ENCODE data around the gene ANGPTL4.
"Not testable (repeated sequence)": the region's sequence is repeated elsewhere in the genome, so short reads cannot be mapped to it uniquely, and the experiment has no call there.

The ANGPTL4 gene

DNA sequence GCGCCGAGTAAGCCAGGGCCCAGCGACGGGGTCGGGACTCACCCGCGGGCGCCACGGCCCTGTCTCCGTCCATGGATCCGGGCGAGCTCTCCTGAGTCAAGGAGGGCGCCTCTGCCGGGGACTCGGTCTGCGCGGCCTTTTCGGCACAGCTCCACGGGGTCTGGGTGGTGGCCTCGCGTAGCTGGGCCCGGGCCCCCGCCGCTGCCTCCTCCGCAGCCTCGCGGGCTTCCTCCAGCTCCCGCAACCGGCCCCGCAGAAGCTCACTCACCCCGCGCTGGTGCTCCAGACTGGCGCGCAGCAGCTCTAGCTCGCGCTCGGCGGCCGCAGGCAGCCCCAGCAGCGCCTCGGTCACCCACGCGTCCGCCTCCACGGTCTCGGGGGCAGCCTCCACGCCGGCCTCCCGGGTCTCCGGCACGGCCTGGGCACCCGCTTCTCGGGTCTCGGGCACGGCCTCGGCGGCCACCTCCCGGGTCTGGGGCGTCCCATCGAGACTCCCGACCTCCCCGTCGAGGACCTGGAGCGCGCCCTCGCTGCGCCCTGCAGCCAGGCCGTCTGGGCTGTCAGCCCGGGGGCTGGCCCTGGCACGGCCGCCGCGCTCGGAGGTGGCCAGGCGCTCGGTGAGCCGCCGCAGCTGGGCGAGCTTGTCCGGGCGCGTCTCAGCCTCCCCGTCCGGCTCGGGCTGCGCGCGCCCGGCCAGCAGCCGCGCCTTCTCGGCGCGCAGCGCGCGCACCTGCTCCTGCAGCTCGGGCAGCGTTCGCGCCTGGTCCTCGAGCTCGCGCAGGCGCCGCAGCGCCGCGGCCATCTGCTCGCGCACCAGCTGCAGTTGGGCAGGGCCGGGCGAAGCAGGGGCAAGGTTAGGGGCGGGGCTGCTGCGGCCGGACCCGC, 29.3 kb upstream of the ANGPTL4 start:
- no peak for DNase-seq (ENCODE audit: low read depth)

DNA sequence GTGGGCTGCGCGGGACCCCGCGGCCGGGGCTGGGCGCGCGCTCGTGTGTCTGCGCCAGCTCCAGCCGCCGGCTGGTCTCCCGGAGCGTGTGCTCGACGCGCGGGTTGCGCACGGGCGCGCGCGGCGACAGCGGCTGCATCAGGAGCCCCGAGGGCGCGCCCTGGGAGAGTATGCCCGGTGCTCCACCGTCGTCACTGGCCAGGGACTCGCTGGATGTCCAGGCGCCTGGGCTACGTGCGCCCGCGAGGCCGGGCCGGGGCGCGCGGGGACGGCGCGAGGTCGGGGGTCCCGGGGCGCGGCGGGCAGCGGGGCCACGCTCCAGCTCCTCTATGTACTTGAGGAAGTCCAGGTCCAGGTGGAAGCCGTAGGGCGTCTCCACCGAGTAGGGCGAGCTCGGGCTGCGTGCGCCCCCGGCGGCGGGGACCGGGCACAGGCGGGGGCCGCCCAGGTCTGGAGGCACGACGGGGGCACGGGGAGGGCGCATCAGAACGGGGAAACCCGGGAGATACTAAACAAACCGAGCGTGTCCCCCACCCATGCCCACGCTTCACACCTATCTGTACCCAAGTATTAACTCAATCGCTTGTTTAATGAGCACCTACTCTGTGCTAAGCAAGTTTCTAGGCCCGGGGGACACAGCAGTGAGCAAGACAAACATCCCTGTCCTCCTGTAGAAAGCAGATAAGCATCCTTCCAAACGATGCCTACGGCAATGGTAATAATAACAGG, 28.4 kb upstream of the ANGPTL4 start:
- DNase-seq (ENCODE audit: low read depth) = no peak

DNA sequence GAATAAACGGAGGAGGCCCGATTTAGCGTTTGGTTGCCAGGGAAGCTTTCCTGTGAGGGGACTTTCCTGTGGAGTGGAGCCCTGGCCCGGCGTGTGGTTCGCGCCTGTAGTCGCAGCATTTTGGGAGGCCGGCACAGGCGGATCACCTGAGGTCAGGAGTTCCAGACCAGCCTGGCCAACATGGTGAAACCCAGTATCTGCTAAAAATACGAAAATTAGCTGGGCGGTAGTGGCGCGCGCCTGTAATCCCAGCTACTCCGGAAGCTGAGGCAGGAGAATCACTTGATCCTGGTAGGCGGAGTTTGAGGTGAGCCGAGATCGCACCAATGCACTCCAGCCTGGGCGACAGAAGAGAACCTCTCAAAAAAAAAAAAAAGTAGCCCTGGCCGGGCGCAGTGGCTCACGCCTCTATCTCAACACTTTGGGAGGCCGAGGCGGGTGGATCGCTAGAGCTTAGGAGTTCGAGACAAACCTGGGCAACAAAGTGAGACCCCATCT, 27.8 kb upstream of the ANGPTL4 start:
- no peak for DNase-seq (ENCODE audit: low read depth)

DNA sequence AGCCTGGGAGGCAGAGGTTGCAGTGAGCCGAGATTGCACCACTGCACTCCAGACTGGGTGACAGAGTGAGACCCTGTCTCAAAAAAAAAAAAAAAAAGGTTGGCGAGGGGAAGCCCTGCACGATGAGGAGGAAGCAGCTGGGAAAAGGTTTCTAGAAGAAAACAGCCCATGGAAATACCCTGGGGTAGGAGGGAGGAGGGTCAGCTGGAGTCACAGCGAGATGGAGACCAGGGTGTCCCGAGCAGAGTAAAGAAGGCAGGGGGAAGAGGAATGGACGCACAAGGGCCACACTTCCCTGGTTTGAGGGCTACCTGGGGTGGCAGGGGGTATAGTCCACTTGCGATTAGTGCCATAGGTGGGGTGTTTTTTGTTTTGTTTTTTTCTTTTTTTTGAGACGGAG, 27.3 kb upstream of the ANGPTL4 start:
- no peak for DNase-seq (ENCODE audit: low read depth)

DNA sequence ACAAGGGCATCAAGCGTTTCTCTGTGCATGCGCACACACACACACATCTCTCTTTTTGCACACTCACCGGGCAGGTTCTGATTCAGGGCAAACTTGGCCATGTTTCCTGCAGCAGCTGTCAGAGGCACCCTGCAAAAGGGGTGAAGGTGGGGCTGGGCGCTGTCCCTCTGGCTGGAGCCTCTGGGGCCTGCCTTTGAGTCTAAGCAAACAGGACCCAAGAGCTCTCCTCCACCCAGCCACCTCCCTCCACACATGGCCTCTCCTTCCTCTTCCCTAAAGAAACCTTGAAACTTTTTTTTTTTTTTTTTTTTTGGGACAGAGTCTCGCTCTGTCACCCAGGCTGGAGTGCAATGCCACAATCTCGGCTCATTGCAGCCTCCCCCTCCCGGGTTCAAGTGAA, 26.2 kb upstream of the ANGPTL4 start:
- DNase-seq (ENCODE audit: low read depth) = no peak

DNA sequence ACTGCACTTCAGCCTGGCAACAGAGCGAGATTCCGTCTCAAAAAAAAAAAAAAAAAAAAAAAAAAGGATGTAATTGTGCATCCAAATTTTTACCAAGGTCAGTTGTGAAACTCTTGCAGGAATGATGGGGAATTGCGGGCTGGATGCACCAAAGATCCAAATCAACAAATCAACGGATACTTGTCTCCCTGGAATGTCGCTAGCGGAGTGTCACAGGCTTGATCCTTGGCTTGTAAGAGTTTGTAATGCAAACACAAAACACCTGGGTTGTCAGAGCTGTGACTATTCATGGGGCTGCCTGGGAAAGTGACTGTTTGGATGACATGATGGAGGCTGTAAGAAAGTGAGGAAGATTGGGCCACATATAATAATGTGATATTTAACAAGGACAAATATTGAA, 25.1 kb upstream of the ANGPTL4 start:
- DNase-seq (ENCODE audit: low read depth) = no peak

DNA sequence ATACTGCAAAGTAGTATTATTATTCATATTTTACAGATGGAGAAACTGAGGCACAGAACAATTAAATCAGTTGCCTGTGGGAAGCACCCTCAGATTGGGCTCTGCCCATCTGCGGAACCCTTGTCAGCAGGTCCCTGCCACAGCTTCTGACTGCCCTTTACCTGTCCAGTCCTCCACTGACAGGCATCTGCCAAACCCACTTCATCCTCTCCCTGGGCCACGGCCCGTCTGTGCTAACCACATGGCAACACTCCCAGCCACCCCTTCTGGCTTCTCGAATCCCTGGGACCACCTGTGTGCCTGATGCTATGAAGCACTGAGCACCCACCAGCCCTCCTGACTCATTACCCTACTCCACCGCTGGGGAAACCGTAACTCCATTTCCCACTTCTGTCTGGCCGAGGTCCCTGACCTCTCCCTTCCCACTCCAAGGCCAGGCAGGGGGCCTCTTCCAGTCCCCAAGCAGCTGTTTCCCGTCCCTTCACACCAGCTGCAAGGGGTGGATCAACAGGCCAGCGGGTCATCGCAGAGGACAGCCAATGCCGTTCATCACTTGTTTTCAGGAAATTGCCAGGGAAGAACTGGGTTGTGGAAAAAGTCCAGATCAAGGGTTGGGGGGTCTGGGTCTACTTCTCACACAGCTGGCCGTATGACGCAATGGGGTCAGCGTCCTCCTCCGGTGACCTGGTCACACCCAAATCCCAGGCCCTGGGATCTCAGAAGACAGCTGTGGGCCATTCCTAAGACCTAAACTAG, 23.4 kb upstream of the ANGPTL4 start:
- no peak for DNase-seq (ENCODE audit: low read depth)

DNA sequence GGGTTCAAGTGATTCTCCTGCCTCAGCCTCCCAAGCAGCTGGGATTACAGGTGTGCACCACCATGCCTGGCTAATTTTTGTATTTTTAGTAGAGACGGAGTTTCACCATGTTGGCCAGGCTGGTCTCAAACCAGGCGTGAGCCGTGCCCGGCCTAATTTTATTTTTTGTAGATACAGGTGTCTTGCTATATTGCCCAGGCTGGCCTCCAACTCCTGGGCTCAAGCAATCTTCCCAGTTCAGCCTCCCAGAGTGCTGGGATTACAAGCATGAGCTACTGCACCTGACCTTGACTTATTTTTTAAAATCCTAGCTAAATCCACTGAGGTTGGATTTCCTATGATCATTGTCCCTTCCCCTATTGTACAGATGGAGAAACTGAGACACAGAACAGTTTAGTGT, 22.5 kb upstream of the ANGPTL4 start:
- not testable (repeated sequence) for DNase-seq (ENCODE audit: low read depth)

DNA sequence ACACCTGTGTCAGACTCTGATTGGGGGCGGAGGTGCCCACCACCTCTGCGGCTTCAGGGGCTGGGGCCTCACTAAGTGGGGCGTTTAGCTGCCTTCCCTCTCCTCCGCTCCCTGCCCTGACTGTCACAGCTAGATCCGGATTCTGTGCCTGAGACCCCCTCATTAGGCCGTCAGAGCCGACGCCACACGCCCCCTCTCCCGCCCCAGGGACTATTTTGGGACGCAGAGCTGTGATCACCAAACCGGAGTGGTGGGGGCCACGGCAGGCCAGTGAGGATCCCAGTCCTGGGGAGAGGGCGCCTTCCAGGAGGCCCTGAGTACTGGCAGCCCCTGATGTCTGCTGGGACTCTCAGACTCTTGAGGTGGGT, 21.7 kb upstream of the ANGPTL4 start:
- no peak for DNase-seq (ENCODE audit: low read depth)

DNA sequence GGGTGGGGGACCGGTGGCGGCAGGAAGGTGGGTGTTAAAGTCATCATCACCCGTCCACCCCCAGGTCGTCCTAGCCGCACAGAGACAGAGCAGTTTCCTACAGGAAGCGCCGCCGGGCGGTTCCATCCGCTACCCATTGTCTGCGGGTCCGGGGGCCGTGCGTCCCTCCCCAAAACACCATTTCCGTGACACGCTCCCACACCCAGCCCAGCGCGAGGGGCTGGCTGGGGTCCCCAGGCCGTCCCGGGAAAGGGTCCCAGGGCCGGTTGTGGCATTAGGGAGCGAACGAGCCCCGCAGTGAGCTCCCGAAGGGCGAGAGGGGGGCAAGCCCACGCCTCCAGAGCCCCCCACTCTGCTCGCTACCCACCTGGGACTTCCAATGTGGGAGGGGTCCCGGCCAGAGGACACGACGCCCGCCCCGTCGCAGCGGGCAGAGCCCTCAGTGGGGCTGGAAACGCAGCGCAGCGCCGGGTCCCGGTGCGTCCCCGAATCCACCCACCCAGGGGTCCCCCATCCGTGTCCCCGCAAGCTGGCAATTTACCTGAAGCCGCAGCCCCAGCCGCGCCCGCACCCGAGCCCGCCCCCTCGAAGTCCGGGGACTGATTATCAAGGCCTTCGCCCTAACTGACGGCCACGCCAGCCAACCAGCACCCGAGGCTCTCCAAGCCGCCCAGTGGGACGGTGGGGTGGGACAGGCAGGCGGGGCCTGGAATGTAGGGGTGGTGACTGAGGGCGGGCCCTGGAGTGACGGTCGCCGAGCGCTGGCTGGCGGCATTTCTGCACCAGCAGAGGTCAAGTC, 21.1 kb upstream of the ANGPTL4 start, which contains the start of gene KANK3:
Gene KANK3, minus strand, starts transcription at position 579 of the 799 bp plus-strand sequence. CDS start 5,434 bp downstream, outside the sequence.
- DNase-seq (ENCODE audit: low read depth) = no peak

DNA sequence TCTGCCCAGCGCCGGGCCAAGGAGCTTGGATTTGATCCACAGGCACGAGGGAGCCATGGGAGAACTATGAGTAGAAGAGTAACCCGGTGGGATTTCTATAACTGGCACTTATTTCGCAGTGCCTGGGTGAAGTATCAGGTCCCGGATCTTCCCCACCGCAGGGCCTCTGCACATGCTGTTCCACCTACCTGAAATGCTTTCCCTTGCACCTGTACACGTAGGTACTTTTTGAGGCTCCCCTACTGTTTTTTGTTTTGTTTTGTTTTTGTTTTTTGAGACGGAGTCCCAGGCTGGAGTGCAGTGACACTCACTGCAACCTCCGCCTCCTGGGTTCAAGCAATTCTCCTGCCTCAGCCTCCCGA, 20.5 kb upstream of the ANGPTL4 start:
- no peak for DNase-seq (ENCODE audit: low read depth)

DNA sequence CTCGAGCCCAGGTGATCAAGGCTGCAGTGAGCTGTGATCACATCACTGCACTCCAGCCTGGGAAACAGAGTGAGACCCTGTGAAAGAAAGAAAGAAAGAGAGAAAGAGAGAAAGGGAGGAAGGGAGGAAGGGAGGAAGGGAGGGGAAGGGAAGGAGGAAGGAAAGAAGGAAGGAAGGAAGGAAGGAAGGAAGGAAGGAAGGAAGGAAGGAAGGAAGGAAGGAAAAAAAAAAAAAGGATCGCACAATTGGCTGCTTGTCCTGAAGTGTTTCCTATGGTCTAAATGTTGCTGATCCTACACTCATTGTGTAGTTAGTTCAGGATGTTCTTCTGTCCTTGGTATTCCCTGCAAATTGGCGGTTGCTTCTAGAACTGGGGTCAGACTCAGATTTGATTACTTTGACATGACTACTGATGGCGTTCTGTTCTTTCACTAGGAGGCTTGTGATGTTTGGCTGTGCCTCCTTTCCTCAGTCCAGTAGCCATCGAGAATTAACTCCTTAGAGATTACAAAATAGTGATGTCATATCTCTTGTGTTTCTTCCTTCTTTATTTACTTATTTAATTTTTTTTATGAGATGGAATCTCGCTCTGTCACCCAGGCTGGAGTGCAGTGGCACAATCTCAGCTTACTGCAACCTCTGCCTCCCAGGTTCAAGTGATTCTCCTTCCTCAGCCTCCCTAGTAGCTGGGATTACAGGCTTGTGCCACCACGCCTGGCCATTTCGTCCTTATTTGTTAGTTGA, 14.2 kb upstream of the ANGPTL4 start:
- DNase-seq (ENCODE audit: low read depth) = not testable (repeated sequence)

DNA sequence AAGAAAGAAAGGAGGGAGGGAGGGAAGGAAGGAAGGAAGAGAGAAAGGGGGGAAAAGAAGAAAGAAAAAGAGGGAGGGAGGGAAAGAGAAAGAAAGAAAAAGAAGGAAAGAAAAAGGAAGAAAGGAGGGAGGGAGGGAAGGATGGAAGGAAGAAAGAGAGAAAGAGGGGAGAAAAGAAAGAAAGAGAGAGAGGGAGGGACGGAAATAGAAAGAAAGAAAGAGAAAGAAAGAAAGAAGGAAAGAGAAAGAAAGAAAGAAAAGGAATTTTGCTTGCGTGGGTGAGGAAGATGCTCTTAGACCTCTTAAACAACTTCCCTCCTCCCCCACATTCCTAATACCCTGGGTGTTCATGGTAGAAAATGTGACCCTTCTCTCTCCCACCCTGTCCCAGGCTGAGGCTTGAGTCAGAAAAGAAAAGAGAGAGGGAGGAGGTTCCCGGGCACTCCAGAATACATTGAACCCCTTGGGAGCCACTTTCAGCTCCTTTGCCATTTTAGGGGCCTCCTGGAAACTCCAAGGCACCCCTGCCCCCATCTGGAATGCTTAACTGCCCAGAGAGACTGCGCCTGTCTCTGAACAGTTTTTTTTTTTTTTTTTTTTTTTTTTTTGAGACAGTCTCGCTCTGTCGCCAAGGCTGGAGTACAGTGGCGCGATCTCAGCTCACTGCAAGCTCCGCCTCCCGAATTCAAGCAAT, 11.7 kb upstream of the ANGPTL4 start:
- no peak for DNase-seq (ENCODE audit: low read depth)

DNA sequence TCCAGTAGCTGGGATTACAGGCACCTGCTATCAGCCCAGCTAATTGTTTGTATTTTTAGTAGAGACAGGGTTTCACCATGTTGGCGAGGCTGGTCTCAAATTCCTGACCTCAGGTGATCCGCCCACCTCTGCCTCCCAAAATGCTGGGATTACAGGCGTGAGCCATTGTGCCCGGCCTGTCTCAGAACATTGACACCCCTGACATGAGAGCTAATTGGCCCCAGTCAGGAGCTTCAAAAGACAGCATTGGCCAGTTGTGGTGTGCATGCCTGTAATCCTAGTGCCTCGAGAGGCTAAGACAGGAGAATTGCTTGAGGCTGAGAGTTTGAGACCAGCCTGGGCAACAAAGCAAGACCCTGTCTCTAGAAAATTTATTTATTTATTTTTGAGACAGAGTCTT, 11.1 kb upstream of the ANGPTL4 start:
- not testable (repeated sequence) for DNase-seq (ENCODE audit: low read depth)

DNA sequence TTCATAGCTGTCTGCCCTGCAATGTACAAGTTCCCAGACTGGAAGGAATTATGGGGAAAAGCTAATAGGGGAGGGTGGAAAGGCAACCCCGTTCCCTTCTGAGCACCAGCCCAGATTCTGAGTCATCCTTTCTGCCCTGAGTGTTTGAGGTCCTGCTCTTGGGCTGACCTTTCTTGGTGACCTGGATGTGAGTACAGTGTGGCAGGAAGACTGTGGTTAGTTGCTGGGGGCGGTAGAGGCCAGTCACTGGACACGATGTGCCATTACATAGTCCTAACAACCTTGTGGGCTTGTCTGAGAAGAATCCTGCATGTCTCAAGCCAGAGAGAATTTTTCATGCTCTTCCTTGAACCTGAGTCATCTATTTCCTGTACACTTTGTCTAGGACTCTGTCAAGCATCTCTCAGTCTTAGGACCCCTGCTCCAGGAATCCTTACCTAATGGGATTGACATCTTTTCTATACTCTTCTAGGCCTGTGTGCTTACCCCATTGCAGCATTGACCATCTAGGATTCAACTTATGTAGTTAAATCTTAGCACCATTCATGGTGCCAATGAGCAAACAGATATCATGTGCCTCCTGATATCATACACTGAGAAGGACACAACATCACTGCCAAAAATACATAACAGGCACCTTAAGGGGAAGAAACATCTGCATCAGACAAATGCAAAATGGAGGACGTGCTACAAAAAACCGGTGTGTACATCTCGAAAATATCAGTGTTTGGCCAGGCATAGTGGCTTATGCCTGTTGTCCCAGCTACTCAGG, 8.1 kb upstream of the ANGPTL4 start:
- DNase-seq (ENCODE audit: low read depth) = peak; percentile 87

DNA sequence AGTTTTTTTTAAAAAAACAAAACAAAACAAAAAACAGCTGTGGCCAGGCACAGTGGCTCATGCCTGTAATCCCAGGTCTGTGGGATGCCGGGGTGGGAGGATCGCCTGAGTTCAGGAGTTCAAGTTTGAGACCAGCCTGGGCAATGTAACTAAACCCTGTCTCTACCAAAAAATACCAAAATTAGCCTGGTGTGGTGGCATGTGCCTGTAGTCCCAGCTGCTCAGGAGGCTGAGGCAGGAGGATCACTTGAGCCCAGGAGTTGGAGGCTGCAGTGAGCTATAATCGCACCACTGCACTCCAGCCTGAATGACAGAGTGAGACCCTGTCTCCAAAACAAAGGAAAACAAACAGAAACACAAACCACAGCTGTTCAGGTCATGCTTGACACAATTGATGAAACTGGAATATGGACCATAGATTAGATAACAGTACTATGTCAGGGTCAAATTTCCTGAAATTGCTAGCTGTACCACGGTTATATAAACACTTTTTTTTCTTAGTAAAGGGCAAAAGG, 6.9 kb upstream of the ANGPTL4 start:
- DNase-seq (ENCODE audit: low read depth) = no peak

DNA sequence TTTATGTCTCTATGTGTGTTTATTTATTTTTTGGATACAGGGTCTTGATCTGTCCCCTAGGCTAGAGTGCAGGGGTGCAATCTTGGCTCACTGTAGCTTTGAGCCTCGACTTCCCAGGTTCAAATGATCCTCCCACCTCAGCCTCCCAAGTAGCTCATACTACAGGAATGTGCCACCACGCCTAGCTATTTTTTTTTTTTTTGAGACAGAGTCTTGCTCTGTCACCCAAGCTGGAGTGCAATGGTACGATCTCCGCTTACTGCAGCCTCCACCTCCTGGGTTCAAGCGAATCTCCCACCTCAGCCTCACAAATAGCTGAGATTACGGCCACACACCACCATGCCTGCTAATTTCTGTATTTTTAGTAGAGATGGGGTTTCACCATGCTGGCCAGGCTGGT, 5.0 kb upstream of the ANGPTL4 start:
- DNase-seq (ENCODE audit: low read depth) = no peak

DNA sequence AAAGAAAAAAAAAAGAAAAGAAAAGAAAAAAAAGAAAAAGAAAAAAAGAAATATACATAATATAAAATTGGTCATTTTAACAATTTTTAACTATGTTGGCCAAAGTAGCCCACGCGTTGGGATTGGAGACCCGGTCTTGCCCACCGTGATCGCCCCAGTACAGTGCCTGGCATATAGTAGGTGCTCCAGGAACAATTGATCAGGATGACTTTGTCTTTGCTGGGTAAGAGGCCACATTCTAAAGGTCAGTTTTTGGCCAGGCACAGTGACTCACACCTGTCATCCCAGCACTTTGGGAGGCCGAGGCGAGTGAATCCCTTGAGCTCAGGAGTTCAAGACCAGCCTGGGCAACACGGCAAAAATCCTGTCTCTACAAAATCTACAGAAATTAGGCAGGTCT, 3.8 kb upstream of the ANGPTL4 start:
- no peak for DNase-seq (ENCODE audit: low read depth)

Data from HS-27A (cell line).